Measurements from ENCODE around the gene LUC7L.
"Not testable (repeated sequence)": the region's sequence is repeated elsewhere in the genome, so short reads cannot be mapped to it uniquely, and the experiment has no call there.

DNA sequence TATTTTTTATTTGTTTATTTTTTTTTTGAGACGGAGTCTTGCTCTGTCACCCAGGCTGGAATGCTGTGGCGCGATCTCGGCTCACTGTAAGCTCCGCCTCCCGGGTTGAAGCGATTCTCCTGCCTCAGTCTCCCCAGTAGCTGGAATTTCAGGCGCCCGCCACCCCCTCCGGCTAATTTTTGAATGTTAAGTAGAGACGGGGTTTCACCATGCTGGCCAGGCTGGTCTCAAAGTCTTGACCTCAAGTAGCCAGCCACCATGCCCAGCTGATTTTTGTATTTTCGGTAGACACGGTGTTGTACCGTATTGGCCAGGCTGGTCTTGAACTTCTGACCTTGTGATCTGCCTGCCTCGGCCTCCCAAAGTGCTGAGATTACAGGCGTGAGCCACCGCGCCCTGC is 1.1 kb upstream of the LUC7L start:
- TF ChIP-seq, protein P1, sequence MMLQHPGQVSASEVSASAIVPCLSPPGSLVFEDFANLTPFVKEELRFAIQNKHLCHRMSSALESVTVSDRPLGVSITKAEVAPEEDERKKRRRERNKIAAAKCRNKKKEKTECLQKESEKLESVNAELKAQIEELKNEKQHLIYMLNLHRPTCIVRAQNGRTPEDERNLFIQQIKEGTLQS (IDR thresholded peaks at IDR 0.05; ENCODE audit: insufficient read depth, low read depth, low read length): not testable (repeated sequence)
- TF ChIP-seq MAFK (IDR thresholded peaks at IDR 0.05; ENCODE audit: low read depth, low read length); EP300 (IDR thresholded peaks at IDR 0.05; ENCODE audit: borderline replicate concordance in 1 of 2, low read depth in 2 of 2, low read length in 2 of 2); CBX8 (IDR thresholded peaks at IDR 0.05; ENCODE audit: borderline replicate concordance, low read depth, low read length); POLR2A (IDR thresholded peaks at IDR 0.05; ENCODE audit: control extremely low read depth in 1 of 2, low read depth in 2 of 2, low read length in 2 of 2); GABPA (IDR thresholded peaks at IDR 0.05; ENCODE audit: borderline replicate concordance, insufficient read depth, low read length); JUN (IDR thresholded peaks at IDR 0.05; ENCODE audit: low read depth, low read length); EZH2 (IDR thresholded peaks at IDR 0.05; ENCODE audit: low read depth, low read length, severe bottlenecking); GTF2F1 (IDR thresholded peaks at IDR 0.05; ENCODE audit: borderline replicate concordance, low read depth, low read length); YY1 (IDR thresholded peaks at IDR 0.05; ENCODE audit: low read depth, low read length); POLR2AphosphoS5 (IDR thresholded peaks at IDR 0.05; ENCODE audit: low read depth, low read length); HDAC6 (IDR thresholded peaks at IDR 0.05; ENCODE audit: low read depth, low read length); KDM1A (IDR thresholded peaks at IDR 0.05; ENCODE audit: borderline replicate concordance, low read length): not testable (repeated sequence)
- TF ChIP-seq, protein P2, sequence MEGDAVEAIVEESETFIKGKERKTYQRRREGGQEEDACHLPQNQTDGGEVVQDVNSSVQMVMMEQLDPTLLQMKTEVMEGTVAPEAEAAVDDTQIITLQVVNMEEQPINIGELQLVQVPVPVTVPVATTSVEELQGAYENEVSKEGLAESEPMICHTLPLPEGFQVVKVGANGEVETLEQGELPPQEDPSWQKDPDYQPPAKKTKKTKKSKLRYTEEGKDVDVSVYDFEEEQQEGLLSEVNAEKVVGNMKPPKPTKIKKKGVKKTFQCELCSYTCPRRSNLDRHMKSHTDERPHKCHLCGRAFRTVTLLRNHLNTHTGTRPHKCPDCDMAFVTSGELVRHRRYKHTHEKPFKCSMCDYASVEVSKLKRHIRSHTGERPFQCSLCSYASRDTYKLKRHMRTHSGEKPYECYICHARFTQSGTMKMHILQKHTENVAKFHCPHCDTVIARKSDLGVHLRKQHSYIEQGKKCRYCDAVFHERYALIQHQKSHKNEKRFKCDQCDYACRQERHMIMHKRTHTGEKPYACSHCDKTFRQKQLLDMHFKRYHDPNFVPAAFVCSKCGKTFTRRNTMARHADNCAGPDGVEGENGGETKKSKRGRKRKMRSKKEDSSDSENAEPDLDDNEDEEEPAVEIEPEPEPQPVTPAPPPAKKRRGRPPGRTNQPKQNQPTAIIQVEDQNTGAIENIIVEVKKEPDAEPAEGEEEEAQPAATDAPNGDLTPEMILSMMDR (IDR thresholded peaks at IDR 0.05; ENCODE audit: control extremely low read depth in 1 of 3, insufficient read depth in 1 of 3, low read depth in 1 of 3, low read length in 3 of 3): not testable (repeated sequence)
